ENCODE results near the gene XXYLT1. TPM values are rescaled to one million over a fixed set of nuclear protein-coding genes. Genes with fewer than 3 reads are reported as not detected.

The XXYLT1 gene
- total RNA-seq, 1 experiment from 2014 or later = 49.1 TPM

- DNase-seq (ENCODE audit: low spot score) = no peak
Measured at GRCh38 chr3:195266428-195266827, 4.5 kb downstream of the XXYLT1 start.

DNA sequence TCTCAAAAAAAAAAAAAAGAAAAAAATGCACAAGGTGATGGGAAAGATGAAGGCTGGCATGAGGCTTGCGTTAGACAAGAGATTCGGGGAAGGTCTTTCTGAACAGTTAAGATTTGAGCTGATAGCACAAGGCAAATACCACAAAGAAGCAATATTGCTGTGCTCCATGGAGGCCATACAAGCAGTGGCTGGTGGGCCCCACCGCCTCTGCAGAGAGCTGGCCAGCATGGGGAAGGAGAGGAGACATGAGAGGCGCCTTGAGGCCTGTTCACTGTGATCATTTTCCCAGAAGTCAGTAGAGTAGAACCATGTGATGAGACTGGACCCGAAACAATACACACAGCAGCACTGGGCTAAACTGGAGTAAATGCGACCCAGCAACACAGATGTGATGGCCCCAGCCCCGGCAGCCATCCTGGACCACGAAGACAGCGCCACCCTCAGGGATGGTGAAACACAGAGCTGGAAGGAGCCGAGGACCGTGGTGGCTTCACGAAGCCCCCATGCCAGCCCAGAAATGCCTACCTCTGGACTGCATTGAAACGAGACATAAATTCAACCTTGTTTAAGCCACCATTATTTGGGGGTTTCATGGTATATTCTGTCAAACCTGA is 5.5 kb downstream of the XXYLT1 start:
- no peak for DNase-seq (ENCODE audit: low spot score)

GRCh38 chr3:195263925-195264600 is 6.9 kb downstream of the XXYLT1 start:
- DNase-seq (ENCODE audit: low spot score) = no peak

DNA sequence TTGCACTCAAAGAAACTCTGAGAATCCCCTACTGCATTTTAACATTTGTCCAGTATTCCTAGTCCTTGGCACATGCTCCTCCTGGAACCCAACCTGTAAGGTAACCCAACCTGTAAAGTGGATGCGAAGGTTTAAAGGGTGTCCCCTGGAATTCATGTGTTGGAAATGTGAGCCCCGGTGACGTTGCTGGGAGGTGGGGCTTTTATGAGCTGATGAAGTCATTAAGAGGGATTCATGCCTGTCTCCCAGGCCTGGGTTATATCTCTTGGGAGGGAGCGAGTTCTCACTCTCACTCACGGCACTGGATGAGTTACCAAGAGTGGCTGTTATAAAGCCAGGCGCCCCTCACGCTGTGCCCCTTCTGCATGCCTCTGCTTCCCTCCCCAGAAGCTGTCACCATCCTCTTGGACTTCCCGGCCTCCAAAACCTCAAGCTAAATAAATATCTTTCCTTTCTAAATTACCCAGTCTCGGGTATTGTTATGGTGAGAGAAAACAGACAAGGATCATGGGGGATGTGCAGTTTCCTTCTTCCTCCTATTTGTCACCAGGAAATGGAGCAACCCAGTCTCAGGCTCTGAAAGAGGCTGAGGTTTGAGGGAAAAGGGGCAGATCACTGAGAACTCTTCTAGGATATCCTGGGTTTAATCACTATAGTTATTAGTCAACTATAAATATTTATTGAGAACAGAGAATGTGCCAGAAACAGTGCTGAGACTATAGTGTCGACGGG is 7.6 kb downstream of the XXYLT1 start:
- DNase-seq (ENCODE audit: low spot score) = no peak

DNA sequence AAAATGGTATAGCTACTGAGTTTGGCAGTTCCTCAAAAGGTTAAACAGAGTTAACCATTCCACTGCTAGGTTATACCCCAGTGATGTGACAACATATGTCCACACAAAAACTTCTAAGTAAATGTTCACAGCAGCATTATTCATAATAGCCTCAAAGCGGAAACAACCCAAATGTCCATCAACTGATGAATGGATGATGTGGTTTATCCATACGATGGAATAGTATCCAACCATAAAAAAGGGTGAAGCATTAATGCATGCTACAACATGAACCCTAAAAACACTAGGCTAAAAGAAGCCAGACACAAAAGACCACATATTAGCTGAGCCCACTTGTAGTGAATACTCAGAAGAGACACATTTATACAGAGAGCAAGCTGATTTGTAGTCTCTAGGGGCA is 9.0 kb downstream of the XXYLT1 start:
- DNase-seq (ENCODE audit: low spot score) = no peak

DNA sequence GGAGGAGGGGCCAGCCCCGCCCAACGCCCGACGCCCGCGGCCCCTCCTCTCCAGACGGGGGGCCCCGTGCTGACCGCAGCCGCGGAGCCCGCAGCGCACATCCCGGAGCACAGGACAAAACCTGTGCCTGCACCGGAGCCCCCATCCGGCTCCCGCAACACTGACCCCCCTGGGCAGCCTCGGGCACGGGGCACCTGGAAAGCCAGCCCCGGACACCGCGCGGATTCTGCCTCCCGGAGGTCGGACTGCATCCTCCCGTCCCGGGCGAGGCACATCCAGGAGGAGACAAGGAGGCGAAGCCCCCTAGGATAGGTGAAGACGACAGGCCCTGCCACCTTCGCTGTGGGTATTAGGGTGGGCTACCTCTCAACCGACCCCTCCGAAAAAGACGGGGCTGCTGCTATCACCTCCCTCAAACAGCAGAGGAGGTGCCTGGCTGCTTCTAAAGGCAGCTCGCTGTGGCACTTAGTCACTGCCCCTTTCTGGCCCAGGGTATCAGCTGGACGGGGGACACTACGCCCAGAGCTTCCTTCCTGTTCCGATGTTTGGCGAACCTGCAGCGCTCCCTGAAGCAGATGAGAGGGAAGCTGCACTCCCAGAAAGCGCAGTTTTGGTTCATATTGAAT is 10.6 kb downstream of the XXYLT1 start:
- DNase-seq (ENCODE audit: low spot score) = peak; percentile 34

- peak; percentile 84 for DNase-seq (ENCODE audit: low spot score)
Measured at GRCh38 chr3:195259475-195260279, 11.3 kb downstream of the XXYLT1 start.

DNA sequence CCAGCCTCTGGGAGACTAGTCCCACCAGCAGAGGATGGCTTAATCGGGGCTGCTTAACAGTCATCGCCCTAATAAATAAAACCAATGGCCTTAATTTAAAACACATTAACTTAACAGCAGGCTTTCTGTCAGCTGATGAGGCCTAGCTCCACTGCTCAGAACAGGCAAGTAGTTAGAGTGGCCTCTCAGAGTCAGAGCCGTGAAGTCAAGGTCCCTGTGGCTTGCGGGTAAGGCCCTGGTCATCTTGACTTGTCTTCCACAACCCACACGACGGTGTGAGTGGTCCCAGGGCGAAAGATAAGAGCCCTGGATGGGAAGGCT is 11.8 kb downstream of the XXYLT1 start:
- DNase-seq (ENCODE audit: low spot score) = no peak

DNA sequence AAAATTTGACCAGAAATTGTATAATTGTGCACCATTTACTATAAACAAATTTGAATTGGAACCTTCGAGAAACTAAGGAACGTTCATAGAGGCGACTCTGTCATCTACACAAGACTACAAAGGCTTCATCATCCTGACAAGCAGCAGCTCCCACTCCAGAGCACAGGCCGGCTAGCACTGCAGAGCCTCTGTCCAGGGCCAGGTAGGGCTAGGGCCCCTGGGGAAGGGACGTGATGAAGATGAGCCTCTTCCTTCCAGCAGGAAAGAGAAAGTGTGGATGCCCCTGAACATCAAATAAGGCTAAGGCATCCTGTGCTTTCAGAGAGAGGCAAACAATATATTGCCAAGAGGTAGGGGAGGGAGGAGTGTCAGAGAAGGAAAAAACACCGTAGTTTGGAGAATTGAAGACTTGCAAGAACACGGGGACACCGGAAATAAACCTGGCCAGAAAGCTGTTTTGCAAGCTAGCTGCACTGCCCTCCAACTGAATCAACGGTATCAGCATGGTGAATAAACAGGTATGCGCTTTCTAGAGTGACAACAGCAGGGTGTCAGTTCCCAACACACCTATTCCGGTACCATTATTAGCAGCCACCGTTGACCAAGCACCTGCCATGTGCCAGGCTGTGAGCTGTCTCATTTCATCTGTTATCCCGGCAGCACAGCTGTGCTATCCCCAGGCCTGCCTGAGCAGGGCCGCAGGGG is 12.4 kb downstream of the XXYLT1 start:
- no peak for DNase-seq (ENCODE audit: low spot score)

- DNase-seq (ENCODE audit: low spot score) = no peak
Measured at GRCh38 chr3:195257454-195258448, 13.2 kb downstream of the XXYLT1 start.

DNA sequence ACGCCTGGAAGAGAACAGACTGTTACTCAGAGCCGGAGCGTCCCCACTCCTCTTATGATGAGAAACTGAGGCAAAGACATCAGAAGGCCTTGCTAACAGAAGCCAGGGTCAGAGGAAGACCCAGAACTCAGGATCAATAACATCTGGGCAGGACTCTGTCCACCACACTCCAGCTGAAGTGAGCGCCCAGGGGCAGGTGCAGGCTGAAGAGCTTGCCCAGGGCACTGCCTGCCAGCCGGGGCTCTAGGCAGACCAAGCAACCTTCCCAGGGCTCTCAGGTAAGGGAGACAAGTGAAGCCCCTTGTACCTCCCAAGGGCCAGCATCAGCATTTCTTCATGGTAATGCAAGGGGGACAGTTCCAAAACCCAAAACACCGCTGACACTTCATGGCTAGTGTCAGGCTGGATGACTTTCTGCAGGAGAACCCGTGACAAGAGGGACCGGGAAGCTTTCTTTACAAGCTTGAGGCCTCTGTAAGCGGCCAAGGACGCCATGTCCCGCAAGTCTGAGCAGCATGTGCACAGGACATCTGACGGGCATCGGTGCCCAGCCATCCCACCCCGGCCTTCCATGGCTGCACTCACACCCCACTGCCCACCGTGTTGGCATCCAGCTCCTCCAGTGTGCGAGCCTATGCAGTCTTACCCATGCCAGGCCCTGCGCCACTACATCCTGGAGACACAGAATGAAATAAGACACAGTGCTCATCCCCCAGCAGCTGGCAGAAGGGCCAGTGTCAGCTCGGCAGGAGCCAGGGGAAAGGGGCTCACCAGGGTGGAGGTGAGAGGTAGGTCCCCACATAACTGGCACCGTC is 14.1 kb downstream of the XXYLT1 start:
- DNase-seq (ENCODE audit: low spot score) = no peak

- DNase-seq (ENCODE audit: low spot score) = no peak
Measured at GRCh38 chr3:195255571-195256501, 15.1 kb downstream of the XXYLT1 start.

- DNase-seq (ENCODE audit: low spot score) = no peak
Measured at GRCh38 chr3:195255176-195255500, 15.8 kb downstream of the XXYLT1 start.

- no peak for DNase-seq (ENCODE audit: low spot score)
Measured at GRCh38 chr3:195254454-195255175, 16.3 kb downstream of the XXYLT1 start.

DNA sequence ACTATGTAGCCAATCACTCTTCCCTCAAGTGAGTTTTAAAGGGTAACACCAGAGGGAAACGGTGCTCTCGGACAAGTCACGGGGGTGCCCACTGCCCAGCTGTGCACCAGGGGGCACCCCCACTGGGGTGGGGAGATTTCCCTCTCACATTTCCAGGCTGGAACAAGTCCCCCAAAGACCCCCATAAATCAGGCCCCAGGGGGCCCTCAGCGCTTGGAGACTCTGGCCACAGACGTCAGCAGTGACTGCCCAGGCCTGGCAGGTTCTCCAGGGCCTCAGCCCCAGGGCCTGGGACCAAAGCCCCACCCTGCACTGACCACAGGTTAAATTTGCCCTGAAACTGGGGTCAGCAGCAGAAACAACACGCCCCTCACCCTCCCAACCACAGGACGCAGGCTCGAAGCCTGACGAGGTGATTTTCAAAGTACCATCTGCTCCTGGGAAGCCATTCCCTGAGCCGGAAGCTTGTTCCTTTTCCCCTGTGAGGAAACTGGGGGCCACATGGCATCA is 17.0 kb downstream of the XXYLT1 start:
- DNase-seq (ENCODE audit: low spot score) = no peak

DNA sequence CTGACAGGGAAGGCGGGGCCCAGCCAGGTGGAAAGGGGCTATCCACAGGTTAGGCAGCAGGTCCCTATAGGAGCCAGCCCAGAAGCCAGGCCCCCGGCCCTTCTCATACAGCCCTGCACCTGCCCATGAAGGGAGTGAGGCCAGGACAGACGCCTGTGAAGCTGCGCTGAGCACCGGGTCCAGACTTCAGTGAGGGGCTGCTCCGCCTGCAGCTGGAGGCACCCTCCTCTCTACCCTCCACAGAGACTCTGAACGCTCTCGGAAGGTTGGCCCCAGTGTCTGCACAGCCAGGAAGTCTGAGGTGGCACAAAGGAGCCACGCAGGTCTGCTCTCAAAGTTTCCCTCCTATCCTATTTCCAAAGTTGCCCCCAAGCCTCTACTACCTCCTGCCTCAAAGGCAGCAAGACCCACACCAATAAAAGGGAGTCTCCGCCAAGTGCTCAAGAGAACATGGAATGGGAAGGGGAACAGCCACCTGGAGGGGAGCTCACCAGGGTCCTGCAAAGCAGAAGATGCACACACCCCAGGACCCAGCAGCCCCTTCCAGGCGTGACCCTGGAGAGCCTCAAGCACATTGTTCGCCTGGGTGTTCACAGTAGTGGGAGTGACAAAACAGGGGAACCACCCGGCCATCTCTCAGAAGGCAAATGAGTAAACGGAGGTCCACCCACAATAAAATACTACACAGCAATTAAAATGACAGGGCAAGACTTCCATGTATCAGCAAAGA is 19.5 kb downstream of the XXYLT1 start:
- no peak for DNase-seq (ENCODE audit: low spot score)
